ENCODE data around the gene OR51L1.

Gene OR51L1

GRCh38 chr11:5004424-5005274, 10.0 kb downstream of the OR51L1 start:
- H3K4me3 ChIP-seq (replicated peaks; ENCODE audit: insufficient read depth, low read length) = no peak overlapping the region
- DNase-seq (ENCODE audit: low read depth in 1 of 2, low spot score in 1 of 2) = peak; percentile 4 to 48
- TF ChIP-seq CTCF (IDR thresholded peaks at IDR 0.05; ENCODE audit: insufficient read depth, low read length) (peak; percentile 30), SPI1 (IDR thresholded peaks at IDR 0.05; ENCODE audit: borderline replicate concordance, low read depth) (no peak), GABPA (IDR thresholded peaks at IDR 0.05; ENCODE audit: low read depth) (no peak), POLR2AphosphoS5 (IDR thresholded peaks at IDR 0.05; ENCODE audit: low read depth) (no peak)
- H3K27me3 ChIP-seq (ENCODE audit: insufficient read depth, poor library complexity, severe bottlenecking) = no peaks in the 10 kb centered on the region
- no peak overlapping the region for H3K27ac ChIP-seq (replicated peaks)

- no peak for DNase-seq (ENCODE audit: low read depth in 1 of 2, low spot score in 1 of 2)
- Histone ChIP-seq H3K4me3 (replicated peaks; ENCODE audit: insufficient read depth, low read length) (no peak overlapping the region), H3K27ac (replicated peaks) (no peak overlapping the region), H3K27me3 (ENCODE audit: insufficient read depth, poor library complexity, severe bottlenecking) (no peaks in the 10 kb centered on the region)
- TF ChIP-seq REST (IDR thresholded peaks at IDR 0.05; ENCODE audit: insufficient replicate concordance, low read depth) (no peak), SPI1 (IDR thresholded peaks at IDR 0.05; ENCODE audit: borderline replicate concordance, low read depth) (no peak), CTCF (IDR thresholded peaks at IDR 0.05; ENCODE audit: insufficient read depth, low read length) (no peak), GABPA (IDR thresholded peaks at IDR 0.05; ENCODE audit: low read depth) (no peak)
Measured at GRCh38 chr11:5007561-5007960, 12.9 kb downstream of the OR51L1 start.

- H3K4me3 ChIP-seq (replicated peaks; ENCODE audit: insufficient read depth, low read length) = no peak overlapping the region
- H3K27me3 ChIP-seq (ENCODE audit: insufficient read depth, poor library complexity, severe bottlenecking) = no peaks in the 10 kb centered on the region
- no peak overlapping the region for H3K27ac ChIP-seq (replicated peaks)
- no peak for DNase-seq (ENCODE audit: low read depth in 1 of 2, low spot score in 1 of 2)
- TF ChIP-seq SPI1 (IDR thresholded peaks at IDR 0.05; ENCODE audit: borderline replicate concordance, low read depth) = no peak
- TF ChIP-seq CTCF (IDR thresholded peaks at IDR 0.05; ENCODE audit: insufficient read depth, low read length) = no peak
- no peak for TF ChIP-seq POLR2AphosphoS5 (IDR thresholded peaks at IDR 0.05; ENCODE audit: low read depth)
- no peak for TF ChIP-seq GABPA (IDR thresholded peaks at IDR 0.05; ENCODE audit: low read depth)
- TF ChIP-seq REST (IDR thresholded peaks at IDR 0.05; ENCODE audit: insufficient replicate concordance, low read depth) = no peak
Measured at GRCh38 chr11:5011254-5011653, 16.6 kb downstream of the OR51L1 start.
